ENCODE data around the gene TRIP13.
"Not testable (repeated sequence)": the region's sequence is repeated elsewhere in the genome, so short reads cannot be mapped to it uniquely, and the experiment has no call there.

Gene TRIP13

GRCh38 chr5:851076-851475 is 41.6 kb upstream of the TRIP13 start:
- peaks cover 6% of the 10 kb centered on the region for H3K4me1 ChIP-seq (ENCODE audit: low read length)
- no peaks in the 10 kb centered on the region for H4K20me1 ChIP-seq (ENCODE audit: insufficient read depth, low read length)
- TF ChIP-seq EZH2phosphoT487 (IDR thresholded peaks at IDR 0.05; ENCODE audit: low read depth) (no peak), CTCF (IDR thresholded peaks at IDR 0.05; ENCODE audit: low read depth, low read length) (no peak)
- H3K9ac ChIP-seq (ENCODE audit: low read length) = no peak overlapping the region
- no peaks in the 10 kb centered on the region for H3K9me3 ChIP-seq (ENCODE audit: insufficient read depth, low read length)
- no peaks in the 10 kb centered on the region for H3K27me3 ChIP-seq (ENCODE audit: low read depth, low read length)
- no peak overlapping the region for H3K27ac ChIP-seq (ENCODE audit: low read length)
- H2AFZ ChIP-seq (ENCODE audit: low read depth, low read length) = no peak overlapping the region
- no peak overlapping the region for H3K4me3 ChIP-seq (ENCODE audit: low read length)
- H3K79me2 ChIP-seq (ENCODE audit: low read length) = no peaks in the 10 kb centered on the region
- no peak overlapping the region for H3K4me2 ChIP-seq (ENCODE audit: low read length)
- H3K36me3 ChIP-seq (replicated peaks; ENCODE audit: low read depth, low read length) = no peaks in the 10 kb centered on the region

- no peaks in the 10 kb centered on the region for H3K27me3 ChIP-seq (ENCODE audit: low read depth, low read length)
- no peak overlapping the region for H3K9ac ChIP-seq (ENCODE audit: low read length)
- H3K4me3 ChIP-seq (ENCODE audit: low read length) = no peak overlapping the region
- H3K79me2 ChIP-seq (ENCODE audit: low read length) = no peaks in the 10 kb centered on the region
- H2AFZ ChIP-seq (ENCODE audit: low read depth, low read length) = no peak overlapping the region
- H3K36me3 ChIP-seq (replicated peaks; ENCODE audit: low read depth, low read length) = no peaks in the 10 kb centered on the region
- no peak overlapping the region for H3K4me2 ChIP-seq (ENCODE audit: low read length)
- TF ChIP-seq EZH2phosphoT487 (IDR thresholded peaks at IDR 0.05; ENCODE audit: low read depth) (no peak), CTCF (IDR thresholded peaks at IDR 0.05; ENCODE audit: low read depth, low read length) (no peak)
- peaks cover 4% of the 10 kb centered on the region for H3K4me1 ChIP-seq (ENCODE audit: low read length)
- H4K20me1 ChIP-seq (ENCODE audit: insufficient read depth, low read length) = no peaks in the 10 kb centered on the region
- H3K9me3 ChIP-seq (ENCODE audit: insufficient read depth, low read length) = no peaks in the 10 kb centered on the region
- H3K27ac ChIP-seq (ENCODE audit: low read length) = no peak overlapping the region
Observed at GRCh38 chr5:851553-851952, 41.1 kb upstream of the TRIP13 start.

GRCh38 chr5:852018-852417 is 40.7 kb upstream of the TRIP13 start:
- H3K4me3 ChIP-seq (ENCODE audit: low read length) = no peak overlapping the region
- no peak overlapping the region for H3K27ac ChIP-seq (ENCODE audit: low read length)
- no peaks in the 10 kb centered on the region for H3K4me1 ChIP-seq (ENCODE audit: low read length)
- H3K9me3 ChIP-seq (ENCODE audit: insufficient read depth, low read length) = no peaks in the 10 kb centered on the region
- H3K4me2 ChIP-seq (ENCODE audit: low read length) = no peak overlapping the region
- H3K79me2 ChIP-seq (ENCODE audit: low read length) = no peaks in the 10 kb centered on the region
- H3K27me3 ChIP-seq (ENCODE audit: low read depth, low read length) = no peaks in the 10 kb centered on the region
- H2AFZ ChIP-seq (ENCODE audit: low read depth, low read length) = no peak overlapping the region
- H3K9ac ChIP-seq (ENCODE audit: low read length) = no peak overlapping the region
- no peaks in the 10 kb centered on the region for H3K36me3 ChIP-seq (replicated peaks; ENCODE audit: low read depth, low read length)
- TF ChIP-seq CTCF (IDR thresholded peaks at IDR 0.05; ENCODE audit: low read depth, low read length) (no peak), EZH2phosphoT487 (IDR thresholded peaks at IDR 0.05; ENCODE audit: low read depth) (no peak)
- no peaks in the 10 kb centered on the region for H4K20me1 ChIP-seq (ENCODE audit: insufficient read depth, low read length)

- Histone ChIP-seq H3K4me3 (ENCODE audit: low read length) (no peak overlapping the region), H3K27me3 (ENCODE audit: low read depth, low read length) (no peaks in the 10 kb centered on the region), H3K4me2 (ENCODE audit: low read length) (no peak overlapping the region), H3K9me3 (ENCODE audit: insufficient read depth, low read length) (no peaks in the 10 kb centered on the region), H3K27ac (ENCODE audit: low read length) (no peak overlapping the region), H3K4me1 (ENCODE audit: low read length) (no peaks in the 10 kb centered on the region), H3K36me3 (replicated peaks; ENCODE audit: low read depth, low read length) (no peaks in the 10 kb centered on the region), H3K79me2 (ENCODE audit: low read length) (no peaks in the 10 kb centered on the region), H2AFZ (ENCODE audit: low read depth, low read length) (no peak overlapping the region), H3K9ac (ENCODE audit: low read length) (no peak overlapping the region), H4K20me1 (ENCODE audit: insufficient read depth, low read length) (no peaks in the 10 kb centered on the region)
- TF ChIP-seq EZH2phosphoT487 (IDR thresholded peaks at IDR 0.05; ENCODE audit: low read depth) (no peak), CTCF (IDR thresholded peaks at IDR 0.05; ENCODE audit: low read depth, low read length) (no peak)
Observed at GRCh38 chr5:852431-853401, 40.0 kb upstream of the TRIP13 start.

- not testable (repeated sequence) for H2AFZ ChIP-seq (ENCODE audit: low read depth, low read length); H3K4me1 ChIP-seq (ENCODE audit: low read length); H3K9ac ChIP-seq (ENCODE audit: low read length); H3K4me3 ChIP-seq (ENCODE audit: low read length); H3K36me3 ChIP-seq (replicated peaks; ENCODE audit: low read depth, low read length); H3K27me3 ChIP-seq (ENCODE audit: low read depth, low read length); H3K9me3 ChIP-seq (ENCODE audit: insufficient read depth, low read length); H3K4me2 ChIP-seq (ENCODE audit: low read length); H4K20me1 ChIP-seq (ENCODE audit: insufficient read depth, low read length); H3K79me2 ChIP-seq (ENCODE audit: low read length); H3K27ac ChIP-seq (ENCODE audit: low read length)
Observed at GRCh38 chr5:853416-854090, 39.1 kb upstream of the TRIP13 start.
